ENCODE data around the gene CEP170B. TPM values are rescaled to one million over a fixed set of nuclear protein-coding genes. Genes with fewer than 3 reads are reported as not detected.
"Not testable (repeated sequence)": the region's sequence is repeated elsewhere in the genome, so short reads cannot be mapped to it uniquely, and the experiment has no call there.

The CEP170B gene
- total RNA-seq, 1 donor from 2014 or later: 55.4 TPM

- H3K9ac ChIP-seq (ENCODE audit: low read length): no peak overlapping the region
- H3K36me3 Mint-ChIP-seq (ENCODE audit: low read depth, unreplicated experiment): peaks cover 5% of the 10 kb centered on the region
- no peaks in the 10 kb centered on the region for H3K79me2 ChIP-seq (ENCODE audit: insufficient read depth, low read length)
- peaks cover 32% of the 10 kb centered on the region for H4K20me1 ChIP-seq (ENCODE audit: insufficient read depth, low read length)
- no peaks in the 10 kb centered on the region for H3K4me1 ChIP-seq (ENCODE audit: insufficient read depth, low read length)
- no peaks in the 10 kb centered on the region for H3K4me1 Mint-ChIP-seq (ENCODE audit: low read depth, unreplicated experiment)
- no peaks in the 10 kb centered on the region for H3K9me3 Mint-ChIP-seq (ENCODE audit: unreplicated experiment)
- peaks cover 3% of the 10 kb centered on the region for H3K36me3 ChIP-seq (ENCODE audit: insufficient read depth, low read length)
- TF ChIP-seq EZH2 (IDR thresholded peaks at IDR 0.05; ENCODE audit: insufficient read depth, low read length): no peak
- no peak for TF ChIP-seq CTCF (IDR thresholded peaks at IDR 0.05; ENCODE audit: insufficient read depth, low read depth, low read length)
- no peaks in the 10 kb centered on the region for H3K27me3 Mint-ChIP-seq (ENCODE audit: low read depth, unreplicated experiment)
- H3K27ac ChIP-seq (ENCODE audit: low read depth, low read length): no peak overlapping the region
- no peak overlapping the region for H3K27ac Mint-ChIP-seq (ENCODE audit: unreplicated experiment)
- no peak for DNase-seq (ENCODE audit: low read depth)
- no peak overlapping the region for H3K4me2 ChIP-seq (ENCODE audit: low read length)
- H3K27me3 ChIP-seq (ENCODE audit: insufficient read depth, low read length): no peaks in the 10 kb centered on the region
- H3K4me3 ChIP-seq (ENCODE audit: insufficient read depth, low read depth, low read length): no peak overlapping the region
- no peak for FAIRE-seq
- H3K4me3 Mint-ChIP-seq (ENCODE audit: unreplicated experiment): no peak overlapping the region
- no peak overlapping the region for H2AFZ ChIP-seq (ENCODE audit: low read depth, low read length)
- H3K9me3 ChIP-seq (ENCODE audit: insufficient read depth, low read depth, low read length): no peaks in the 10 kb centered on the region
Observed at GRCh38 chr14:104882991-104883660, 18.1 kb downstream of the CEP170B start.

GRCh38 chr14:104883681-104884361 is 18.8 kb downstream of the CEP170B start:
- Mint-ChIP-seq H3K4me1 (ENCODE audit: low read depth, unreplicated experiment) (no peaks in the 10 kb centered on the region), H3K9me3 (ENCODE audit: unreplicated experiment) (no peaks in the 10 kb centered on the region), H3K4me3 (ENCODE audit: unreplicated experiment) (no peak overlapping the region), H3K36me3 (ENCODE audit: low read depth, unreplicated experiment) (peaks cover 5% of the 10 kb centered on the region), H3K27ac (ENCODE audit: unreplicated experiment) (no peak overlapping the region), H3K27me3 (ENCODE audit: low read depth, unreplicated experiment) (no peaks in the 10 kb centered on the region)
- no peak for DNase-seq (ENCODE audit: low read depth)
- Histone ChIP-seq H3K79me2 (ENCODE audit: insufficient read depth, low read length) (no peaks in the 10 kb centered on the region), H2AFZ (ENCODE audit: low read depth, low read length) (no peak overlapping the region), H3K4me1 (ENCODE audit: insufficient read depth, low read length) (no peaks in the 10 kb centered on the region), H3K36me3 (ENCODE audit: insufficient read depth, low read length) (peaks cover 3% of the 10 kb centered on the region), H3K9ac (ENCODE audit: low read length) (no peak overlapping the region), H3K4me3 (ENCODE audit: insufficient read depth, low read depth, low read length) (no peak overlapping the region), H3K27ac (ENCODE audit: low read depth, low read length) (no peak overlapping the region), H3K9me3 (ENCODE audit: insufficient read depth, low read depth, low read length) (no peaks in the 10 kb centered on the region), H3K4me2 (ENCODE audit: low read length) (no peak overlapping the region), H4K20me1 (ENCODE audit: insufficient read depth, low read length) (peaks cover 28% of the 10 kb centered on the region), H3K27me3 (ENCODE audit: insufficient read depth, low read length) (no peaks in the 10 kb centered on the region)
- TF ChIP-seq EZH2 (IDR thresholded peaks at IDR 0.05; ENCODE audit: insufficient read depth, low read length) (no peak), CTCF (IDR thresholded peaks at IDR 0.05; ENCODE audit: insufficient read depth, low read depth, low read length) (no peak)
- FAIRE-seq: no peak

- H3K27ac Mint-ChIP-seq (ENCODE audit: unreplicated experiment); H3K4me2 ChIP-seq (ENCODE audit: low read length); DNase-seq (ENCODE audit: low read depth); H3K79me2 ChIP-seq (ENCODE audit: insufficient read depth, low read length); FAIRE-seq; H3K4me1 Mint-ChIP-seq (ENCODE audit: low read depth, unreplicated experiment); H3K9ac ChIP-seq (ENCODE audit: low read length); H3K27ac ChIP-seq (ENCODE audit: low read depth, low read length); H3K36me3 ChIP-seq (ENCODE audit: insufficient read depth, low read length); H3K4me3 ChIP-seq (ENCODE audit: insufficient read depth, low read depth, low read length); H3K9me3 Mint-ChIP-seq (ENCODE audit: unreplicated experiment); H3K27me3 Mint-ChIP-seq (ENCODE audit: low read depth, unreplicated experiment); H3K9me3 ChIP-seq (ENCODE audit: insufficient read depth, low read depth, low read length); H3K27me3 ChIP-seq (ENCODE audit: insufficient read depth, low read length); H3K4me3 Mint-ChIP-seq (ENCODE audit: unreplicated experiment); H3K36me3 Mint-ChIP-seq (ENCODE audit: low read depth, unreplicated experiment); H3K4me1 ChIP-seq (ENCODE audit: insufficient read depth, low read length); H2AFZ ChIP-seq (ENCODE audit: low read depth, low read length): not testable (repeated sequence)
- peaks cover 25% of the 10 kb centered on the region for H4K20me1 ChIP-seq (ENCODE audit: insufficient read depth, low read length)
Observed at GRCh38 chr14:104884381-104884780, 19.3 kb downstream of the CEP170B start.

All from astrocyte (in vitro differentiated cells and primary cell).